Vagina (tissue), 2 donors: ENCODE data around the gene EFCC1.

Source experiments
- CTCF ChIP-seq, 3 experiments: fragments of 450-650 bp in 2 of 3; fragments of 200-600 bp in 1 of 3; sonication (generic) in 1 of 3; IDR thresholded peaks; one replicate each; pipeline ENCODE4 v1.5.1; 2017 to 2019; ENCODE audit warnings: antibody characterized with exemption in 3 of 3, mild to moderate bottlenecking in 2 of 3, moderate library complexity in 2 of 3
- POLR2AphosphoS5 ChIP-seq, 2 donors: sonication (generic); formaldehyde crosslinking; IDR thresholded peaks; one replicate each; pipeline ENCODE4 v1.9.0; 2017; ENCODE audit warnings: antibody characterized with exemption in 2 of 2, mild to moderate bottlenecking in 2 of 2, low read depth in 1 of 2; ENCODE audit not compliant: insufficient read depth in 1 of 2

GRCh38 chr3:128970740-128971047 lies 30.4 kb upstream of the EFCC1 start:
- TF ChIP-seq POLR2AphosphoS5 (IDR thresholded peaks at IDR 0.05; ENCODE audit: insufficient read depth in 1 of 2, low read depth in 1 of 2) (no peak), CTCF (IDR thresholded peaks at IDR 0.05) (no peak)
